ENCODE measurements around the gene VIPR2.
"Not testable (repeated sequence)": the region's sequence is repeated elsewhere in the genome, so short reads cannot be mapped to it uniquely, and the experiment has no call there.

VIPR2 gene

DNA sequence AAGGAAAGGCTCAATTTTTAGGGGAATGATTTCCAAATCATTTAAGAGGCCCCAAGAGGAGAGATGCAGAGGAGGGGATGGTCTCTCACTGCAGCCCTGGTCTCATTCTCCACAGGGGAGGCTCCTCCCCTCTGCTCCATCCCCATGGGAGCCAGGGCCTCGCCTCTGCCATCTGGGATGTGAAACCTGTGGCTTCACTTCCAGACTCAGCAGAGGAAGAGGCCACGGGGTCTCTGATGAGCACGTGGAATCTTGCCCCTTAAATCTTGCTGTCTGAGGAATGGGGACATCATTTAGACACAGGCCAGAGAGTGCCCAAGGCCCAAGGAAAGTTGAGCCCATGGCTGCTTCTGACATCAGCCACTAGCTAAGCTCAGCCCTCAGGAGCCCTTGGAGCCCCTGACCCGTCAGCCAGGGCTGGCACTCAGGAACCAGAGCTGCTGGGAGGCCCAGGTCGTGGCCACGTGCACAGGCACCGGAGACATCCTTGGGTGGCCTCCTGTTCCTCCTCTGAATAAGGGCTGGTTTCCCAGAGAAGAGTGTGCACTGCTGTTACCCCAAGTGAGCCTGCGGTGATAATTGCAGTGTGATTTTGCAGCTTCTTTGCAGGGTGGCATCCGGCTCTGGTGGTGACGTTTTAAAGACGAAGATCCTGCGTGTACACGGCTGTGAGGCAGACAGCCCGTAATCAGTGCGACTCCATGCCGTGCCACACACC, 50.5 kb downstream of the VIPR2 start:
- no peak for DNase-seq (ENCODE audit: low read depth in 2 of 2)

DNA sequence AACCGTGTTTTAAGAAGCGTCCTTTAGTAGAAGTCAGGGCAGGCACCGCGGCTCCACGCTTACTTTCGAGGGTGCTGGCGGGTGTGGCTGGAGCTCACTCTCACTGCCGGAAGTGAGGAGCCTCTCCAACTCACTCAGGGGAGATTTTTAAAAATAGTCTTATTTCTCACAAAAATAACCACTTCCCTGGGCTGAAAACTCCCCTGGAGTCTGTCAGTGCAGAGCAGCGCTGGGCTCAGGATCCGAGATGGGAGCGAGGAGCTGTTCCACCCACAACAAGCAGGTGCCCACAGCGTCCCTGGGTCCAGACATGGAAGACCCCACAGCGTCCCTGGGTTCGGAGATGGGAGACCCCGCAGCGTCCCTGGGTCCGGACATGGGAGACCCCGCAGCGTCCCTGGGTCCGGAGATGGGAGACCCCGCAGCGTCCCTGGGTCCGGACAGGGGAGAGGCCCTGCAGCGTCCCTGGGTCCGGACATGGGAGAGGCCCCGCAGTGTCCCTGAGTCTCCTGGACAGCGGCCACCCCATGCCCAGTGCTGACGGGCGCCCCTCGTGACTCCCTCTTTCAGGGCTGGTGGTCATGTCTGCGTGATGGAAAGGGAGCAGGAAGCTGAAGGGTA, 51.2 kb downstream of the VIPR2 start:
- no peak for DNase-seq (ENCODE audit: low read depth in 2 of 2)

DNA sequence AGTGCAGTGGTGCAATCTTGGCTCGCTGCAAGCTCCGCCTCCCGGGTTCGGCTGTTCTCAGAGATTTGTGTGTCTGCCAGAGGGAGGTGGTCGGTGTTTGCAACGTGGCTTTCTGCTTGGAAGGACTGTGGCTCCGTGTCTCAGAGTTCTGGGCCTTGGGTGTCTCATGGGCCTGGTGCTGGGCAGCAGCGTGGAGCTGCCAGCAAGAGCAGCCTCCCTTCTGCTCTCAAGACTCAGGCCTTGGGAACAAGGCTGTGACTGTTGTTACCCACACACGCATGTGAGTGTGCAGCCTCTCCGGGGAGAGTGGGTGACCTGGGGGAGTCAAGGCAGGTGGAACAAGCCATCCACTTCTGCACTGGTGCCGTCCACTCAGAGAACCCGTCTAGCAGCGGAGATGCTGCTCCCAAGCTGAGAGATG, 52.0 kb downstream of the VIPR2 start:
- no peak for DNase-seq (ENCODE audit: low read depth in 2 of 2)

DNA sequence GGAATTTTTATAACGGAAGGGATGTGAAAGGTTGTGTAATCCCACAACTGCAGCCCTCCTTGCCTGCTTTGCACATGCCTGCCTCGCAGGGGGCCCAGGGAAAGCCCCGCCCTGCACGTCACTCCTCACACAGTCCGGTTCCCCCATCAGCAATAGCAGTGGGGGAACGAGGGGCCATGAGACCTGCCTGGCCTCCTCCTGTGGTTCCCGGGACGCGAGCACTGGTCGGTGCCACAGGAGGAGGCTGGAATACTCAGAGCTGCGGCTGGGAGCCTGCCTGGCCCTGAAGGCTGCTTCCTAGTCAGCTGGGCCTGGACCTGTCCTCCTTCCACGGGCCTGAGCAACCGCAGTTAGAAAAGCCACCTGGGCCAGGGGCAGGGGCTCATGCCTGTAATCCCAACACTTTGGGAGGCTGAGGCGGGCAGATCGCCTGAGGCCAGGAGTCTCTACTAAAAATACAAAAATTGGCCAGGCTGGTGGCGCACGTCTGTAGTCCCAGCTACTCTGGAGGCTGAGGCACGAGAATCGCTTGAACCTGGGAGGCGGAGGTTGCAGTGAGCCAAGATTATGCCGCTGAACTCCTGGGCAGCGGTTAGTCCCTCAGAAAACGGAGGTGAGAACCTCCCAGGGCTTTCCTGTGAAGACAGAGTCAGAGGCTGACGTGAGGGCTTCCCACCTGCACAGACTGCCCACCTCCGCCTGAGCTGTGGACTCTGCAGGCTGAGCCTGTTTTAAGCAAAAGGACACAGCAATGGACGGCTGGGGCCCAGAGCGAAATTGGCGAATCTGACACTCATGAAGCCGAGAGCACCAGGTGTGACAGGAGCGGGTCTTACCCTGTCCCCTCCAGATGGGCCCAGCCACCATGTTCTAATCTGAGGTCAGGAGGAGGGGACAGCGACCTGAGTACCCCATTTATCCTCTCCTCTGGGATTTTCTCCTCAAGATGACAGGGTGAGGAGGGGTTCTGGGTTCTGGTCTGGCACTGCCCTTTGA, 52.9 kb downstream of the VIPR2 start:
- DNase-seq (ENCODE audit: low read depth in 2 of 2), result no peak

DNA sequence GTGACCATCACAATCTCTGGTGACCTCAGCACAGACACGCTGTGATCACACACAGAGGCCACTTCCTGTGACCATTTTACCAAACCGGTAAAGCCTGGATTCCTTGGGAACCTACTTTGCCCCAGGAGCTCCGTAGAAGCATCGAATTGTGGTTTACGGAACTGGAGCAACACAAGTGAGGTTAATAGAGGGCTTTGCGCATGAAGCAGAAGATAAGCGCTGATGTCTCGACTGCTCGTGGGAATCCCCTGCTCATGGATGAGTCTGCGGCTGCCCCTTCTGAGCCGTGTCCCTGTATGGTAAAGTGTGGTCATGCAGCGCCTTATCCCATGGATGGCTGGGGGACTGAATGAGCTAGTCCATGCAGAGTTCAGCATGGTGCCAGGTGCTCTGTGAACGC, 53.6 kb downstream of the VIPR2 start:
- no peak for DNase-seq (ENCODE audit: low read depth in 2 of 2)

DNA sequence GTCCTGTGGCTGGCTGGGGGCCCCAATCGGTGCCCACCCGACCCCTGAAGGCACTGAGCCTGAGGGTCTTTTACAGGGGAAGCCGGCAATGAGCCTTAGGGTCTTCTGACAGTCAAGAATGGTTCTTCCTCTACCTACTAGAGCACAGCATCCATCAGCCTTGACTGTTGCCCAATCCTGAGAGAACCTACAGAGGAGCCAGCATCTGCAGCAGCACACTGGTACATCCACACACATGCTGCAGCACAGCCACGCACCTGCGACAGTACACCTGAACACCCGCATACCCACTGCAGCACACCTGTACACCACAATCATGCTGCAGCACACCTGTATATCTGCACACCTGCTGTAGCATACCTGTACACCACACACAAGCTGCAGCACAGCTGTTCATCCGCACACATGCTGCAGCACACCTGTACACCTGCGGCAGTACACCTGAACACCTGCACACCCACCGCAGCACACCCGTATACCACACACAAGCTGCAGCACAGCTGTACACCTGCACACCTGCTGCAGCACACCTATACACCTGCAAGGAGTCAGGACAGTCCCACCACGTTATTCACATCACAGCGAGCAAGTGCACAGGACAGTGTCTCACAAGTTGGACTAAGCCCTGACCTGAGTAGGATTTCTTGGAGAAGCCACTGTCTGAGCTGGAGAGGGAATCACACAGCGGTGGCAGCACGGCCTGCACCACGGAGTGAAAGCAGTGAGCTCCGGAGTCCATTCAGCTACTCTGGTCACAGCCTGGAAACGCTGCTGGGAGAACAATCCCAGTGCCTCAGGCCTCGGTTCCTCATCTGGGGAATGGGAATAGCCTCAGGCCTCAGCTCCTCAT, 56.4 kb downstream of the VIPR2 start:
- DNase-seq (ENCODE audit: low read depth in 2 of 2), result no peak

DNA sequence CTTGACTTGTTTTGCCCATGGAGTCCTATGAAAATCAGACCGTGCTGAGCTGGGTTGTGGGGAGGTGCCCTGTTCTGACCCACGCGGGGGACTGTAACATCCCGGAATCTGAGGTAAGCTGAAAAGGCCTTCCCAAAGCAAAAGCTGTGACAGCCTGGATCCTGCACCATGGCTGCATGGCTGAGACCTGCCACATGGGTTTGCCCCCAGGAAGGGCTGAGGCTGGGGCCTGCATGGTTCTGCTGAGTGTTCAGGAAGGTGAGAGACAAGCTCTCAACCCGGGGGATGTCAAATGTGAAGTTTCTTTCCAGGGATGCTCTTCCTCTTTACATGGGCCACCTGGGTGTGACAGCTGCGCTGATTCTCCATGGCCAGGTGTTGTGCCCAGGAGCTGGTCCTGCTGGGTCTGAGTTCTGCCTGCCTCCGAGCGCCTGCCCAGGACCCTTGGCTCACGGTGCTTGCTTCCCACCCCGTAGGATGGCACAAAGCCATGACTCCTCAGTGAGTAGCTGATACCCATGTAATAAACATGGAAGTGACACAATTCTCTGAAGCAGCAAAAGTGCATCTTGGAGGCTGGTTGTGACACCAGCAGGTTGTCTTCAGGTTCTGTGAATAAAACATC, 58.3 kb downstream of the VIPR2 start:
- DNase-seq (ENCODE audit: low read depth in 2 of 2), result no peak

DNA sequence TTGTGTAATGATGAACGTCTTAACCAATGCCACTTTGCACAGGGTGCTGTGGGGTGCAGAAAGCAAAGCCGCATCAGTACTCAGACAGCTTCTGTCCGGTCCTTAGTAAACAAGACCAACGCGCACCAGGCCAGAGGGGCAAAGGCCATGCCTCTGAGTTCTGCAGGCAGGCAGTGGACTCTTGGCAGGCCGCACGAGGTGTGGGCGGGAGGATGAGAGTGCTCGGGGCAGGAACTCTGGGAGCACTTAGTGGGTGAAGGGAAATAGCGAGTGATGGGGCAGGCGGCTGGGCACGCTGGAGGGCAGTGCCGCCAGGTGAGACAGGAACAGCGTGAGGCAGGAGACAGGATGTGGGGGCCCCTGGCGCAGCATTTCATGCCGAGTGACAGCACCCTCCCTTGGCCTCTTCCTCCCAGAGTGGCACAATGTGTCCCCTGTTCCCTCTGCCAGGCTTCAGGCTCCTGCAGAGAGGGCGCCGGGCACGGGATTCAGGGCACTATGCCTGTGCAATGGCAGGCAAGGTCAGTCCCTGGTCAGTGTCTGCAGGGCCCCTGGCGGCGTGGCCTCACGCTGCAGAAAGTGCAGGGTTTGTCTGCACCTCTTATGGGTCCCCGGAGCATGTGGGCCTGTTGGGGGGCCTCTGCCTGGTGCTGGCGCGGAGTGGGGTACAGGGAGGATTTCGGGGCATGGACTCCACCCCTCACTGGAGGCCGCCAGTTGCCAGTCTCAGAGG, 60.4 kb downstream of the VIPR2 start:
- no peak for DNase-seq (ENCODE audit: low read depth in 2 of 2)

DNA sequence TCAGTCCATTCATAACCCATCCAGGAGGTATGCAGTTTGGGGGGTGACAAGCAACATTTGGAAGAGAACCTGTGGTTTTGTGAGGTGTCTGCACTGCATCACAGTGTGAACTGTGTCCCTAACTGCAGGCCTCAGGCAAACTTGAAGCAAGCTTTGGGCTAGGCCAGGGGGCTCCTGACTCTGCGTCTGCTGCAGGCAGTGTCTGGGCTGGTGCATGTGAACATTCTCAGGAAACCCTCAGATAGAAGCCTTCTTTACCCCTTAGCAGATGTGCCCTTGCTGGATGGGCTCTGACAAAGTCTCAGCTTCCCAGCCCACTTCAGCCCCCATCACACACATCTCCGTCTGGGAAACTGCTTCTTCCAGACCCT, 61.0 kb downstream of the VIPR2 start:
- DNase-seq (ENCODE audit: low read depth in 2 of 2), result no peak

DNA sequence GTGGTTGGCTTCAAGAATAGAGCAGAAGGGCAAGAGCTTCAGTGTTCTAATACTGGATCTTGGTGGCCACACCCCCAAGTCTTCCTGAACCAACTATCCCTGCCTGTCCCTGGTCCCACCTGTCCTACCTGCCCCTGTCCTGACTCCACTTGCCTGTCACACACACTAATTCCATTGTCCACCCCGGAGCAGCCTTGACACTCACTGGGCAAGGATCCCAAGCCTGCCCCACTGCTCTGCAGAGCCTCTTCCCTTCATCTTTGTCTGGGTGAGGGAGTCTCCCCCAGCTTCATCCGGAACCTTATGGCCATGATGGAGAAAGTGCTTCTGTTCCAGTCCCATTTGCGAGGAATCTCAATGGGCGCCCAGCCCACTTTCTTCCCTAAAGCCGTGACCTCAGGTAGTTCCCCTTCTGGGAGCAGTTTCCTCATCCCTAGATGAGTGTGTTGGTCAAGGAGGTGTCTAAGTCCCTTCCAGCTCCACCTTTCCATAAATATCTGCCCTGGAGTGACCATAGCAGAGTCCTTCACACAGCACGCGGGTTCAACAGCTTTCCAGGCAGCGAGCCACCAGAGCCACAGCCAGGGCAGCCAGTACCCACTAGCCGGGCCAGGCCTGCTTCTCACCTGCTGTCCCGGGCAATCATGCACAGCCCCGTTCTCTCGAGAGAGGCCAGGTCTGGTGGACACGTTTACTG, 61.5 kb downstream of the VIPR2 start:
- DNase-seq (ENCODE audit: low read depth in 2 of 2), result no peak

DNA sequence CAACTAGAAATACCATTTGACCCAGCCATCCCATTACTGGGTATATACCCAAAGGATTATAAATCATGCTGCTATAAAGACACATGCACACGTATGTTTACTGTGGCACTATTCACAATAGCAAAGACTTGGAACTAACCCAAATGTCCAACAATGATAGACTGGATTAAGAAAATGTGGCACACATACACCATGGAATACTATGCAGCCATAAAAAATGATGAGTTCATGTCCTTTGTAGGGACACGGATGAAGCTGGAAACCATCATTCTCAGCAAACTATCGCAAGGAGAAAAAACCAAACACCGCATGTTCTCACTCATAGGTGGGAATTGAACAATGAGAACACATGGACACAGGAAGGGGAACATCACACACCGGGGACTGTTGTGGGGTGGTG, 62.6 kb downstream of the VIPR2 start:
- not testable (repeated sequence) for DNase-seq (ENCODE audit: low read depth in 2 of 2)

DNA sequence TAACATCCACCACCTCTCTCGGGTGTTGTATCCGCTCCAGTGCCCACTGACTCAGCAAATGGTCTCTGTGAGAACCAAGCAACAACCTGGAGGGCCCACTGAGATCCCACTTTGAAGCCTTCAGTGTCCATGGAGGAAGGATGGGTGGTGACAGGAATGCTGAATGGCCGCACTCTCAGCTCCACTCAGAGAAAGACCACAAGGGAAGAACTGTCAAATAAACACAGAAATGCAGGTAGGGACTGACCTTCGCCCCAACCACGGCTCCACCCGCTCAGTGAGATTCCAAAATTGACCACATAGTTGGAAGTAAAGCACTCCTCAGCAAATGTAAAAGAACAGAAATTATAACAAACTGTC, 65.8 kb downstream of the VIPR2 start:
- no peak for DNase-seq (ENCODE audit: low read depth in 2 of 2)

DNA sequence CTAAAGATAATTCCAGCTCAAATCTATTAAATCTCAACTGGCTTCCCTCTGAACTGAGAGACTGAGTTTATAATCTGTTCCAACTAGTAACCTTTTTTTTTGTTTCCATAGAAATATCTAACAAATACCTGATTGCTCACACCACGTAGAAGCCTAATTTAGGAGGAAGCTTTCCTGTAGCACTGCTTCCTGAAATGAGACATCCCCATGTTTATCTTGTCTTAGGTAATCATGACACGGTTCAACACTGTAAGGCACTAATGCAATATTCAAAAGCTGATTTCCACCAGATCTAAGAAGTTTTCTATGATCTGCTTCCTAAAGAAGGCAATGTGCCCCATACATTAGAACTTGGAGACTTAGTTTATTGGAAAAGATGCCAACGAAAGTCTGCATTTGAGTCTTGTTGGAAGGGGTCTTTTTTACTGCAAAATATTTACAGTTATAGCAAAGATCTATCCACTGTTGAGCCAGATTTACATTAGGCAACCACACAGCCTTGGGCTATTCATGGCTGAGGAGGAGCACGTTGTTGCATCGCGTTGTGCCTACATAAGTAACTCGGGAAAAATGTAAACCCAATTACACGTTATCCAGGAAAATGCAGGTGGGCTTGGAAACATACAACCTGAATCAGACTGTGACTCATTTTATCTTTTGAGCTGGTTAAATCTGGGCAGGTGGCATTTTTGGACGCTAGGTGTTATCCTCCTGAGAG, 66.3 kb downstream of the VIPR2 start:
- DNase-seq (ENCODE audit: low read depth in 2 of 2), result no peak

DNA sequence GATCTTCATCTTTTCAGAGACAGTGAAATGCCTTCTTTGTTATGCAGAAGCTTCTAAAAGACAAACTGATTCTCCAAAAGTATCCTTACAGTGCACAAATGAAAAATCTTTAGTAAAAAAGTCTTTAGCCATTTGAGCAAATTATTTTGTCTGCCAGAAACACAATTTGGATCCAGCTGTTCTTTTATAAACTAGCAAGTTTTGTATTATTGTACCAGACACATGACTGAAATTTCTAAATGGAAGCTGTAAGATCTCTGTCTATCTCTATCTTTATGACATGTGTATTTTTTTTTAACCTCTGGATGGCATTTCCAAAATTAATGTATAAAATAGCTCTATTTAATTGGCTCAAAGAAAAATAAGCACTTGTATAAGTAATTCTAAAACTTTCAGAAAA, 68.3 kb downstream of the VIPR2 start:
- DNase-seq (ENCODE audit: low read depth in 2 of 2), result no peak

DNA sequence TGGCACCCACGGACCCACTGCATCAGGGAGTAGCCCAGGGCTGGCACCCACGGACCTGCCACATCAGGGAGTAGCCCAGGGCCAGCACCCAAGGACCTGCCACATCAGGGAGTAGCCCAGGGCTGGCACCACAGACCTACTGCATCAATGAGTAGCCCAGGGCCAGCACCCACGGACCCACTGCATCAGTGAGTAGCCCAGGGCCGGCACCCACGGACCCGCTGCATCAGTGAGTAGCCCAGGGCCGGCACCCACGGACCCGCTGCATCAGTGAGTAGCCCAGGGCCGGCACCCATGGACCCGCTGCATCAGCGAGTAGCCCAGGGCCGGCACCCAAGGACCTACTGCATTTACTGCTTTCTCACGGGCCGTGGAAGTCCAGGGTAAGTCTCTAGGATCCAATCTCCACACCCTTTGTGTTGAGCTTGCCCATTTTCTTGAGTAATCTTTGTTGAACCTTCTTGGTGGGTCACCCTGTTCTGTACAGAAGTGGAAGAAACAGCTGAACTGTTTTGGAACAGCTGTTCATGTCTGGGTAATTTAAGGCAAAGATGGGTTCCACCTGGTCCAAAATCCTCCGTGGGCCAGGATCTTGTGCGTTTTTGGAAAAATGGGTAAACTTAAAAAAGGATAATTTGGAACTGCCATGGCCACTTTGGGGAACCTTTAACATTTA, 69.0 kb downstream of the VIPR2 start:
- no peak for DNase-seq (ENCODE audit: low read depth in 2 of 2)

DNA sequence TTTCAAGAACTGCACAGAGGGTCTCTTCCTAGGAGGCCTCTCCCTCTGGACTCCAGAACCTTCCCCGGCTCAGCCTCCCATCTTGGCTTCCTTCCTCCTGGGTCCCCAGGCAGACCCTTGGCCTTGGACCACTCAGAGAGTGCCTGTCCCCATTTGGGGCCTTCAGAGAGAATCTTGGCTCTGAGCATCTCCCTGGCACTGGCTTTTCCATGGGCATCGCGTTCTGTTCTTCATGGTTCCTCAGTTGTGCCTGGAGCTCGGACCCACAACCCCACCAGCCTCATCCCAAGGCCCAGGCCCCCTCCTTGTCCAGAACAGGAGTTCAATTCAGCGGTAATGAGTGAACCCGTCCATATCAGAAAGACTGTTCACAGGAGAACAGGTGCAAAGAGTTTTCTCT, 73.4 kb downstream of the VIPR2 start:
- no peak for DNase-seq (ENCODE audit: low read depth in 2 of 2)

DNA sequence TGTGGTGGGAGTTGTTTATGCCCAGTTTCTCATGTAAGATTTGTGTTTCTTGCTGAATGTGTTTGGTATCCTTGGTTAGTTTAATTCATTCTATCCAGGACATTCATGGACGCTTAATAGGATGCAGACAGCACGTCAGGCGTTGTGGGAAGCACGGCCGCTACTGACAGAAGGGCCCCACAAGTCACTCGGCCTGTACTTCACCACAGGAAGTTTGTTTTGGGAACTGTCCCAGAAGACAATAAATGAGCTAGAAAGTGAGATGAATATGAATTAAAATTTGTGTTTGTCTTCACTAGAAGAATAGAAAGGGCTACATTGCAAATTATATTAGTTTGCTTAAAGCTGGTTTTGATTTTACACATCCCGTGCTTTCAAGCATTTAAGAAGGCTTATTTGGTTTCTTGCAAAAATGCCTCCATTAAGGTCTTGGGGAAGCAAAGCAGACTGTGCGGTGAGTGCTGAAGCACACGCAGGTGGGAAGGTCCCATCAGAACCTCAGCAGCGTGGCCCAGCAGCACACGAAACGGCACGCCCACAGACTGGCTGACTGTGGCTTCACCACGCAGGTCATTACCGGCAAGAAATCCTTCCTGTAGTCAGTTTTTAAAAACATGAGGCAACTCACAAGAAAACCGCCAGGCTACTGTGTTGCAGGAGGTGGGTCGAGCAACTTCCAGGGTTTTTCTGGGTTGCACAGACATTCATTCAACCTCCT, 74.1 kb downstream of the VIPR2 start:
- DNase-seq (ENCODE audit: low read depth in 2 of 2), result no peak

DNA sequence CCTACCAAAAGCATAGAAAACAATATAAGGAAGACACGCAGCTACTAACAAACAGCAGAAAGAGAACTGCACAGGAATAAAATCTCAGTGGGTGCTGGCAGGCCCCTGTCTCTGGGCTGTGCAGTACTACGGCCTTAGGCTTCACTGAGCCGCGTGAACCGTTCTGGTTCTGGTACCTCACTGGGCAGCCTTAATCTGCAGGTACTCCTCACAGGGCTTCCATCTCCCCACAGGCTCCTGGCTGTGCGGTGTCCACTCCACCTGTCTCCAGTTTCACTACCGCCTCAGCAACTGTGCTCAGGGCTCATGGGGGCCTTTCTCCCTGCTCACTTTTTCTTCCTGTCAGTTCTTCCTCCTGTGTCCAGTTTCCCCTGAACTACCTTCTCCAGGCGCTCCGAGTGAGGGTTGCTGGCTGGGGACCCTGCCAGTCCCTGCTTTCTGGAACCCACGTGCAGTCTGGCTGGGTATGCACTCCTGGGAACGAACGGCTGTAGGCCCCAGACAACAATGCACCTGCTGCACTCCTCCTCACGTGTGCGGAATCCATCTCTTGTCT, 75.7 kb downstream of the VIPR2 start:
- no peak for DNase-seq (ENCODE audit: low read depth in 2 of 2)

All from stimulated activated CD8-positive, alpha-beta memory T cell treated with anti-CD3 and anti-CD28 coated beads, Interleukin-2, amount 100 ng/mL, for 1 hour (primary cell).